Colonic mucosa (tissue), 4 donors: ENCODE measurements around the gene CYFIP2. TPM values are rescaled to one million over a fixed set of nuclear protein-coding genes. Genes with fewer than 3 reads are reported as not detected.

Experiments used
- DNase-seq: peaks from one replicate; pipeline ENCODE4 v3.0.0-alpha.2; 2020
- H3K27ac ChIP-seq: fragments of 200-600 bp; one replicate; pipeline ENCODE4 v1.8.0; 2021
- H3K27me3 ChIP-seq: fragments of 200-600 bp; one replicate; pipeline ENCODE4 v1.8.0; 2021
- H3K36me3 ChIP-seq: fragments of 200-600 bp; one replicate; pipeline ENCODE4 v1.8.0; 2021
- H3K4me1 ChIP-seq: fragments of 200-600 bp; one replicate; pipeline ENCODE4 v1.8.0; 2021; ENCODE audit warnings: mild to moderate bottlenecking
- H3K4me3 ChIP-seq: fragments of 200-600 bp; one replicate; pipeline ENCODE4 v1.8.0; 2021
- H3K9ac ChIP-seq, 2 donors: one replicate each; pipeline ENCODE4 v1.7.0; 2013; ENCODE audit warnings: control low read depth in 2 of 2, low read depth in 2 of 2, low read length in 2 of 2
- H3K9me3 ChIP-seq: fragments of 200-600 bp; one replicate; pipeline ENCODE4 v1.8.0; 2021
- intact Hi-C: fragments of 100-400 bp; cut with DNase I; formaldehyde crosslinking; loops from one replicate; pipeline ENCODE4 v1.14.1; 2022
- total RNA-seq, 2 donors: library from RNA; stranded (reverse); fragmentation: NEBNext Ultra II Directional in 1 of 2; extraction: Animal tissue kit (Norgen Biotek cat#: 25700) in 1 of 2; gene quantifications; one replicate each; pipeline ENCODE4 v1.2.1, GENCODE V29; 2021
- TF ChIP-seq, protein P1 (sequence below): fragments of 200-600 bp; IDR thresholded peaks from one replicate; pipeline ENCODE4 v1.8.0; 2022; ENCODE audit warnings: antibody characterized with exemption, mild to moderate bottlenecking
- donor health status: healthy.
- donor health status: DM: no; HTN: no; CAD: no.
- donor health status: DM: no; HTN: no; CAD: no.

CYFIP2 gene
- total RNA-seq, 2 donors from 2014 or later: 22.4 to 26.1 TPM

DNA sequence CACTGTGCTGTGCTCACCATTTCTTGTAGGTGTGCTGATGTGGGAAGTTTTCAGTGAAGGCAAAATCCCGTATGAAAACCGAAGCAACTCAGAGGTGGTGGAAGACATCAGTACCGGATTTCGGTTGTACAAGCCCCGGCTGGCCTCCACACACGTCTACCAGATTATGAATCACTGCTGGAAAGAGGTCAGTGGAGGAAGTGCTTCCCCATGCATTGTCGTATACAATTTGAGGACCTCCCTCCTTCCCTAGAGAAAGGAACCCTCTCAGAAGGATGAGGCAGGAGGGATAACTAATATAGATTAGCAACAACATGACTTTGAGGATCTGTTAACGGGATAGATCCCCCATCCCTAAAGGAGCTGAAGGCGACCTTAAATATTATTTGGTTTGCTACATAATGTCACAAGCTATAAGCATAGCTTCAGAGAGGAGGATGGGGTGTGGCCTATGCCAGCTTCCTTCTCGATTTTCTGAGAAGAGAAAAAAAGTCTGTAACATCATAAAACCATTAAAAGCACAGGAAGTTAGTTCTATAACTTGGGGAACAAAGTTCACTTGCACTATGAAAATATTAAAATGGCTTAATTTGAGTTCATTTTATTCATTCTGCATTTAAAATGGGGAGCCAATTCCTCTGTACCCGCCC, 17.0 kb upstream of the CYFIP2 start:
- Histone ChIP-seq H3K27me3 (no peaks in the 10 kb centered on the region), H3K36me3 (no peaks in the 10 kb centered on the region), H3K4me3 (no peak overlapping the region), H3K4me1 (no peaks in the 10 kb centered on the region), H3K9me3 (no peaks in the 10 kb centered on the region), H3K27ac (peak overlapping the region; percentile 53), H3K9ac (no peak overlapping the region)
- intact Hi-C loops: loop anchor here (10.0 kb wide), 2 partner anchors 104 to 226 kb away; partner anchors contain the start of gene MED7
- TF ChIP-seq, protein P1, sequence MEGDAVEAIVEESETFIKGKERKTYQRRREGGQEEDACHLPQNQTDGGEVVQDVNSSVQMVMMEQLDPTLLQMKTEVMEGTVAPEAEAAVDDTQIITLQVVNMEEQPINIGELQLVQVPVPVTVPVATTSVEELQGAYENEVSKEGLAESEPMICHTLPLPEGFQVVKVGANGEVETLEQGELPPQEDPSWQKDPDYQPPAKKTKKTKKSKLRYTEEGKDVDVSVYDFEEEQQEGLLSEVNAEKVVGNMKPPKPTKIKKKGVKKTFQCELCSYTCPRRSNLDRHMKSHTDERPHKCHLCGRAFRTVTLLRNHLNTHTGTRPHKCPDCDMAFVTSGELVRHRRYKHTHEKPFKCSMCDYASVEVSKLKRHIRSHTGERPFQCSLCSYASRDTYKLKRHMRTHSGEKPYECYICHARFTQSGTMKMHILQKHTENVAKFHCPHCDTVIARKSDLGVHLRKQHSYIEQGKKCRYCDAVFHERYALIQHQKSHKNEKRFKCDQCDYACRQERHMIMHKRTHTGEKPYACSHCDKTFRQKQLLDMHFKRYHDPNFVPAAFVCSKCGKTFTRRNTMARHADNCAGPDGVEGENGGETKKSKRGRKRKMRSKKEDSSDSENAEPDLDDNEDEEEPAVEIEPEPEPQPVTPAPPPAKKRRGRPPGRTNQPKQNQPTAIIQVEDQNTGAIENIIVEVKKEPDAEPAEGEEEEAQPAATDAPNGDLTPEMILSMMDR: no peak
- peak; percentile 49 for DNase-seq

DNA sequence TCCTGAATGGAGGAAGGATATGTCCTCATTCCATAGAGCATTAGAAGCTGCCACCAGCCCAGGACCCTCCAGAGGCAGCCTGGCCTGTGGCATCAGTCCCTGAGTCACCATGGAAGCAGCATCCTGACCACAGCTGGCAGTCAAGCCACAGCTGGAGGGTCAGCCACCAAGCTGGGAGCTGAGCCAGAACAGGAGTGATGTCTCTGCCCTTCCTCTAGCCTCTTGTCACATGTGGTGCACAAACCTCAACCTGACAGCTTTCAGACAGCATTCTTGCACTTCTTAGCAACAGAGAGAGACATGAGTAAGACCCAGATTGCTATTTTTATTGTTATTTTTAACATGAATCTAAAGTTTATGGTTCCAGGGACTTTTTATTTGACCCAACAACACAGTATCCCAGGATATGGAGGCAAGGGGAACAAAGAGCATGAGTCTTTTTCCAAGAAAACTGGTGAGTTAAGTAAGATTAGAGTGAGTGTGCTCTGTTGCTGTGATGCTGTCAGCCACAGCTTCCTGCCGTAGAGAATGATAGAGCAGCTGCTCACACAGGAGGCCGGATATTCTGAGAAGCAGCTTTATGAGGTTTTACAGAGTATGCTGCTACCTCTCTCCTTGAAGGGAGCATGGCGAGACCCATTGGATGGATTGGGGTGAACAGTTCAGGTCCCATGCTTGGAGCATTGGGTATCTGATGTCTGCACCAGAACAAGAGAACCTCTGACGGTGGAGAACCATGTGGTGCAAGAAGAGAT, 13.0 kb upstream of the CYFIP2 start:
- H3K9me3 ChIP-seq: no peaks in the 10 kb centered on the region
- intact Hi-C loops: loop anchor here (2.0 kb wide), 1 partner anchor 60 kb away; no protein-coding TSS in a partner anchor
- no peaks in the 10 kb centered on the region for H3K27me3 ChIP-seq
- DNase-seq: no peak
- H3K36me3 ChIP-seq: no peaks in the 10 kb centered on the region
- H3K27ac ChIP-seq: no peak overlapping the region
- TF ChIP-seq, protein P1: no peak
- H3K9ac ChIP-seq: no peak overlapping the region
- no peak overlapping the region for H3K4me3 ChIP-seq
- no peaks in the 10 kb centered on the region for H3K4me1 ChIP-seq

DNA sequence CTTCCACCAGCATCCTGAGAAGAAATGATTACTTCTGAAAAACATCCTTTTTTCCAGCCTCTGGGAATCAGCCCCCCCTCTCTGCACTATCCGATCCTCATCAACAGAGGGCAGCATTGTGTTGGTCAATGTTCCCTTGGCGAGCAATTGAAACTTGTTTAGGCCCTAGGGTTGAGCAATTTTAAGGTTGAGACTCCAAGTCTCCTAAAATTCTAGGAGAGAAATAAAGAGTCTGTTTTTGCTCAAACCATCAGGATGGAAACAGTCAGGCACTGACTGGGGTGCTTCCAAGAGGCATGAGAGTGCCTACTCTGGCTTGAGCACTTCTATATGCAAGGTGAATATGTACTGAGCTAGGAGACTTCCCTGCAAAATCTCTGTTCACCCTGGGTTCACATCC, 12.4 kb upstream of the CYFIP2 start:
- H3K36me3 ChIP-seq: no peaks in the 10 kb centered on the region
- no peak overlapping the region for H3K9ac ChIP-seq
- H3K27me3 ChIP-seq: no peaks in the 10 kb centered on the region
- TF ChIP-seq, protein P1: peak; percentile 88
- peak; percentile 59 for DNase-seq
- no peaks in the 10 kb centered on the region for H3K9me3 ChIP-seq
- H3K4me1 ChIP-seq: no peaks in the 10 kb centered on the region
- no peak overlapping the region for H3K27ac ChIP-seq
- intact Hi-C loops: loop anchor here (2.0 kb wide), 1 partner anchor 59 kb away; no protein-coding TSS in a partner anchor
- no peak overlapping the region for H3K4me3 ChIP-seq

DNA sequence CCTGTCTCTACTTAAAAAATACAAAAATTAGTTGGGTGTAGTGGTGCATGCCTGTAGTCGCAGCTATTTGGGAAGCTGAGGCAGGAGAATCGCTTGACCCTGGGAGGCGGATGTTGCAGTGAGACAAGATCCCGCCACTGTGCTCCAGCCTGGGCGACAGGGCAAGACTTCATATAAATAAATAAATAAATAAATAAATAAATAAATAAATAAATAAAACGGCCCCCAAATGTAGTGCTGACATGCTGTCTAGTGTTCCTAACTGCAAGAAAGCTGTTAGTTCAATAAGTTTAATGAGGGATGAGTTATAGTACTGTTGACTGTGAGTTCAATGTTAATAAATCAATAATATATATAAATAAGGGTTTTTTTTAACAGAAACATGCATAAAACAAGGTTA, 7.5 kb upstream of the CYFIP2 start:
- TF ChIP-seq, protein P1: no peak
- Histone ChIP-seq H3K27ac (no peak overlapping the region), H3K9ac (no peak overlapping the region), H3K36me3 (no peaks in the 10 kb centered on the region), H3K27me3 (no peaks in the 10 kb centered on the region), H3K4me3 (no peak overlapping the region), H3K9me3 (no peaks in the 10 kb centered on the region), H3K4me1 (no peaks in the 10 kb centered on the region)
- no peak for DNase-seq
- intact Hi-C loops: no loop called here

DNA sequence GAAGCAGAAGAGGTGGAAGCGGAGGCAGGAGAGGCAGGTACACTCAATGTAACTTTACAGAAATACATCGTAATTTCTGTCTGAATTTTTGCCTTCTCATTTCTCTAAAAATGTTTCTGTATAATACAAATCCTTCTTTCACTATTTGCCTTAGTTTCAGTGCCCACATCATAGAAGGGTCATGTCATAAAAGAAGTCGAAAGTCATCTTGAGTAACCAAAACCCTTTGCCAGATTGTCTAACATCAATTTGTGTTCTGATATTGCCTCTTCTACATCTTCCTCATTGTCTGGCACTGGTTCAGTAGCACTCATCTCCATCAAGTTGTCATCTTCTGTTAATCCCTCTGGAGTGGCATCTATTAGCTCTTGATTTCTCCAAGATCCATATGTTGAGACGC, 6.2 kb upstream of the CYFIP2 start:
- TF ChIP-seq, protein P1: no peak
- Histone ChIP-seq H3K9me3 (no peaks in the 10 kb centered on the region), H3K4me3 (no peak overlapping the region), H3K9ac (no peak overlapping the region), H3K4me1 (peaks cover 4% of the 10 kb centered on the region), H3K36me3 (no peaks in the 10 kb centered on the region), H3K27ac (no peak overlapping the region), H3K27me3 (no peaks in the 10 kb centered on the region)
- no peak for DNase-seq
- intact Hi-C loops: no loop called here
